IMR-90 (cell line): ENCODE data around the gene FAT1. TPM values are rescaled to one million over a fixed set of nuclear protein-coding genes. Genes with fewer than 3 reads are reported as not detected.

Experiments
- ATAC-seq: fragments of 200-7000 bp; cut with Tn5 transposase; 2 replicates; pipeline ENCODE4 v1.9.1; 2020; ENCODE audit warnings: low read depth, mild to moderate bottlenecking, moderate library complexity
- BruUV-seq: library from RNA; stranded (reverse); fragments of 400-500 nt; replicated peaks from 2 replicates; lab custom pipeline; 2021; lab: Mats Ljungman, UMichigan
- CTCF ChIA-PET: fragments of 300-600 bp; formaldehyde crosslinking; extraction: SDS; loops from one replicate; lab custom pipeline; 2021; ENCODE audit warnings: antibody characterized with exemption; lab: Yijun Ruan, JAX
- POLR2A ChIA-PET: fragments of 300-600 bp; sonication (Branson Sonifier 250); formaldehyde crosslinking; loops from one replicate; lab custom pipeline; 2022; ENCODE audit warnings: antibody characterized with exemption; ENCODE audit not compliant: unreplicated experiment; lab: Charles Lee
- DNase-seq: peaks from one replicate; pipeline ENCODE4 v3.0.0; 2013
- H2AFZ ChIP-seq: replicated peaks from 2 replicates; pipeline ENCODE3; 2013; ENCODE audit warnings: low read length, mild to moderate bottlenecking; ENCODE audit not compliant: poor library complexity
- H2AK5ac ChIP-seq: 2 replicates; pipeline ENCODE4 v1.6.1; 2013; ENCODE audit warnings: low read depth, low read length, inconsistent platforms
- H2AK9ac ChIP-seq: replicated peaks from 2 replicates; pipeline ENCODE3; 2013; ENCODE audit warnings: mild to moderate bottlenecking, low read depth, low read length, moderate library complexity; ENCODE audit not compliant: poor library complexity
- H2BK120ac ChIP-seq: 2 replicates; pipeline ENCODE4 v1.6.1; 2013; ENCODE audit warnings: low read depth, low read length, inconsistent platforms
- H2BK15ac ChIP-seq: 3 replicates; pipeline ENCODE4 v1.6.1; 2013; ENCODE audit warnings: low read depth, low read length, inconsistent platforms
- H2BK20ac ChIP-seq: 2 replicates; pipeline ENCODE4 v1.6.1; 2013; ENCODE audit warnings: low read depth, mild to moderate bottlenecking, inconsistent platforms, low read length, moderate library complexity
- H2BK5ac ChIP-seq: 2 replicates; pipeline ENCODE4 v1.6.1; 2013; ENCODE audit warnings: mild to moderate bottlenecking, low read depth, low read length, inconsistent platforms; ENCODE audit not compliant: poor library complexity, severe bottlenecking
- H3K14ac ChIP-seq: replicated peaks from 2 replicates; pipeline ENCODE4 v1.6.1; 2013; ENCODE audit warnings: low read depth, low read length, inconsistent platforms
- H3K18ac ChIP-seq: 2 replicates; pipeline ENCODE4 v1.6.1; 2013; ENCODE audit warnings: low read depth, low read length, control low read depth
- H3K23ac ChIP-seq: 2 replicates; pipeline ENCODE4 v1.6.1; 2013; ENCODE audit warnings: low read depth, low read length, inconsistent platforms
- H3K27ac ChIP-seq: 2 replicates; pipeline ENCODE4 v1.5.1; 2013; ENCODE audit warnings: mild to moderate bottlenecking, control low read depth, low read length; ENCODE audit not compliant: insufficient read depth
- H3K27me3 ChIP-seq: 2 replicates; pipeline ENCODE4 v1.6.1; 2013; ENCODE audit warnings: low read length; ENCODE audit not compliant: control insufficient read depth, insufficient read depth
- H3K36me3 ChIP-seq: 2 replicates; pipeline ENCODE4 v1.6.1; 2013; ENCODE audit warnings: low read length, mixed read lengths; ENCODE audit not compliant: control insufficient read depth, insufficient read depth
- H3K4ac ChIP-seq: 2 replicates; pipeline ENCODE4 v1.6.1; 2013; ENCODE audit warnings: low read depth, low read length, inconsistent platforms
- H3K4me1 ChIP-seq: 2 replicates; pipeline ENCODE4 v1.6.1; 2013; ENCODE audit warnings: low read length, mixed read lengths; ENCODE audit not compliant: control insufficient read depth, insufficient read depth
- H3K4me2 ChIP-seq: 2 replicates; pipeline ENCODE4 v1.6.1; 2013; ENCODE audit warnings: low read depth, mild to moderate bottlenecking, control low read depth, low read length, moderate library complexity
- H3K4me3 ChIP-seq: 2 replicates; pipeline ENCODE4 v1.5.1; 2013; ENCODE audit warnings: low read depth, mild to moderate bottlenecking, control low read depth, low read length, moderate library complexity; ENCODE audit not compliant: insufficient read depth
- H3K56ac ChIP-seq: 2 replicates; pipeline ENCODE4 v1.6.1; 2013; ENCODE audit warnings: low read length, inconsistent platforms; ENCODE audit not compliant: insufficient read depth; ENCODE audit errors: extremely low read depth
- H3K79me1 ChIP-seq, 2 experiments: 2 replicates each; pipeline ENCODE4 v1.6.1; 2013; ENCODE audit warnings: low read length in 2 of 2, inconsistent platforms in 1 of 2, low read depth in 1 of 2
- H3K9ac ChIP-seq: 2 replicates; pipeline ENCODE4 v1.6.1; 2013; ENCODE audit warnings: low read depth, low read length, control low read depth
- H3K9me1 ChIP-seq: 2 replicates; pipeline ENCODE4 v1.6.1; 2013; ENCODE audit warnings: low read length, inconsistent platforms; ENCODE audit not compliant: insufficient read depth
- H3K9me3 ChIP-seq: 2 replicates; pipeline ENCODE4 v1.6.1; 2013; ENCODE audit warnings: low read length; ENCODE audit not compliant: control insufficient read depth, insufficient read depth
- H4K20me1 ChIP-seq: 2 replicates; pipeline ENCODE4 v1.6.1; 2013; ENCODE audit warnings: low read length, inconsistent platforms; ENCODE audit not compliant: insufficient read depth
- H4K5ac ChIP-seq: 2 replicates; pipeline ENCODE4 v1.6.1; 2013; ENCODE audit warnings: mild to moderate bottlenecking, low read depth, low read length, control low read depth
- H4K8ac ChIP-seq, 2 experiments: 2 replicates each; pipeline ENCODE4 v1.6.1; 2013; ENCODE audit warnings: low read depth in 2 of 2, low read length in 2 of 2, control low read depth in 1 of 2, inconsistent platforms in 1 of 2
- H4K91ac ChIP-seq: 2 replicates; pipeline ENCODE4 v1.6.1; 2013; ENCODE audit warnings: low read depth, low read length, inconsistent platforms; ENCODE audit not compliant: insufficient read depth
- BHLHE40 ChIP-seq: fragments of 150-350 bp; IDR thresholded peaks from 2 replicates; pipeline ENCODE4 v1.6.1; 2016; ENCODE audit warnings: mild to moderate bottlenecking, low read depth, low read length
- ELK1 ChIP-seq: fragments of 150-350 bp; IDR thresholded peaks from 2 replicates; pipeline ENCODE4 v1.6.1; 2016; ENCODE audit warnings: low read depth, mild to moderate bottlenecking, low read length, moderate library complexity, borderline replicate concordance
- FOS ChIP-seq: fragments of 150-350 bp; IDR thresholded peaks from 2 replicates; pipeline ENCODE4 v1.6.1; 2016; ENCODE audit warnings: low read depth, low read length
- MAFK ChIP-seq: IDR thresholded peaks from 2 replicates; pipeline ENCODE4 v1.6.1; 2012; ENCODE audit warnings: low read depth, low read length, improper control_type of control experiment
- MAZ ChIP-seq: IDR thresholded peaks from 2 replicates; pipeline ENCODE4 v1.6.1; 2012; ENCODE audit warnings: low read depth, mild to moderate bottlenecking, low read length, improper control_type of control experiment, moderate library complexity, borderline replicate concordance
- NFE2L2 ChIP-seq: fragments of 150-350 bp; IDR thresholded peaks from 2 replicates; pipeline ENCODE4 v1.6.1; 2016; ENCODE audit warnings: low read depth, mild to moderate bottlenecking, low read length
- POLR2A ChIP-seq: IDR thresholded peaks from 2 replicates; pipeline ENCODE4 v1.6.1; 2012; ENCODE audit warnings: mild to moderate bottlenecking, low read depth, low read length
- RAD21 ChIP-seq: IDR thresholded peaks from 2 replicates; pipeline ENCODE4 v1.6.1; 2012; ENCODE audit warnings: low read length, improper control_type of control experiment
- RCOR1 ChIP-seq: IDR thresholded peaks from 2 replicates; pipeline ENCODE4 v1.6.1; 2012; ENCODE audit warnings: mild to moderate bottlenecking, low read length, improper control_type of control experiment; ENCODE audit not compliant: insufficient replicate concordance
- RFX5 ChIP-seq: IDR thresholded peaks from 2 replicates; pipeline ENCODE4 v1.8.0; 2012; ENCODE audit warnings: low read depth, mild to moderate bottlenecking, low read length, moderate library complexity
- WGBS, 2 experiments: methylation state at CpG; one replicate each; pipeline versions ENCODE4 v1.1.5 to v1.1.7; 2013; ENCODE audit warnings: missing lambda C conversion rate in 2 of 2; ENCODE audit not compliant: insufficient read length in 1 of 2; ENCODE audit errors: extremely low coverage in 2 of 2; 5-methylcytosine and 5-hydroxymethylcytosine counted together
- dilution Hi-C: fragments of 300-500 bp; cut with HindIII; formaldehyde crosslinking; loops from one replicate; pipeline ENCODE4 v1.14.3; 2018; ENCODE audit warnings: low sequenced_read_pairs; ENCODE audit not compliant: unreplicated experiment
- in situ Hi-C: fragments of 300-500 bp; cut with MboI; formaldehyde crosslinking; loops from 3 replicates; pipeline ENCODE4 v1.14.3; 2019; ENCODE audit warnings: low sequenced_read_pairs, inconsistent platforms, mixed read lengths
- intact Hi-C: fragments of 100-400 bp; cut with micrococcal nuclease; formaldehyde crosslinking; loops from 2 replicates; pipeline ENCODE4 v1.10.0; 2022
- polyA plus RNA-seq, 3 experiments: library from polyadenylated mRNA; depleted of rRNA; stranded (reverse); fragments of >200 nt; gene quantifications; 2 replicates each; pipeline ENCODE4 v1.2.3, GENCODE V29; 2012; ENCODE audit warnings: low replicate concordance in 1 of 3
- total RNA-seq: library from RNA; depleted of rRNA; stranded (reverse); fragments of >200 nt; gene quantifications from 2 replicates; pipeline ENCODE4 v1.2.3, GENCODE V29; 2012
- TF ChIP-seq, protein P1 (sequence below): conservative IDR thresholded peaks from 2 replicates; pipeline ENCODE4 v1.5.1; 2012; ENCODE audit warnings: mild to moderate bottlenecking, low read depth, low read length, improper control_type of control experiment

The FAT1 gene
- total and polyA plus RNA-seq, 2 of the 4 experiments (the other 2 are of a cell fraction) = 156 to 519 TPM

GRCh38 chr4:186685767-186686183, 37.9 kb downstream of the FAT1 start:
- Histone ChIP-seq H3K9me3 (no peaks in the 10 kb centered on the region), H4K91ac (no peak overlapping the region), H3K56ac (peak overlapping the region; percentile 24; the same call in 1 of the 2 replicates), H2AK9ac (no peak overlapping the region), H3K23ac (peak overlapping the region; percentile 5; the same call in 1 of the 2 replicates), H2AK5ac (no peak overlapping the region), H3K36me3 (peaks cover 31% of the 10 kb centered on the region), H2BK20ac (no peak overlapping the region; the same call in 1 of the 2 replicates), H3K4me1 (peaks cover 30% of the 10 kb centered on the region), H4K5ac (no peak overlapping the region), H3K14ac (no peak overlapping the region), H3K27me3 (no peaks in the 10 kb centered on the region), H3K4me2 (peak overlapping the region; percentile 93), H3K4me3 (no peak overlapping the region), H4K8ac (peak overlapping the region in 1 of 2 experiments; percentile 56; a peak in 2 of 4 replicates), H3K9me1 (peaks cover 17% of the 10 kb centered on the region), H3K79me1 (peaks cover 2 to 63% of the 10 kb centered on the region in 2 experiments), H3K9ac (no peak overlapping the region), H2AFZ (no peak overlapping the region), H2BK120ac (no peak overlapping the region), H2BK5ac (peak overlapping the region; percentile 79), H4K20me1 (peaks cover 83% of the 10 kb centered on the region), H3K4ac (peak overlapping the region; percentile 17; the same call in 1 of the 2 replicates), H3K27ac (peak overlapping the region; percentile 29; the same call in 1 of the 2 replicates), H2BK15ac (no peak overlapping the region), H3K18ac (peak overlapping the region; percentile 73; the same call in 1 of the 2 replicates)
- ChIA-PET POLR2A (no interaction called here), CTCF (interaction anchor here (0.7 kb wide), 1 partner anchor 71 kb away, joined by 6 read pairs; no protein-coding TSS in a partner anchor)
- WGBS, 2 experiments = no CpG with 5 or more reads among the region's 2 CpGs
- ATAC-seq = peak; percentile 81
- TF ChIP-seq POLR2A = no peak; the same call in 1 of the 2 replicates
- no peak for TF ChIP-seq ELK1
- peak; percentile 82 for TF ChIP-seq MAFK
- no peak for TF ChIP-seq RFX5
- TF ChIP-seq, protein P1, sequence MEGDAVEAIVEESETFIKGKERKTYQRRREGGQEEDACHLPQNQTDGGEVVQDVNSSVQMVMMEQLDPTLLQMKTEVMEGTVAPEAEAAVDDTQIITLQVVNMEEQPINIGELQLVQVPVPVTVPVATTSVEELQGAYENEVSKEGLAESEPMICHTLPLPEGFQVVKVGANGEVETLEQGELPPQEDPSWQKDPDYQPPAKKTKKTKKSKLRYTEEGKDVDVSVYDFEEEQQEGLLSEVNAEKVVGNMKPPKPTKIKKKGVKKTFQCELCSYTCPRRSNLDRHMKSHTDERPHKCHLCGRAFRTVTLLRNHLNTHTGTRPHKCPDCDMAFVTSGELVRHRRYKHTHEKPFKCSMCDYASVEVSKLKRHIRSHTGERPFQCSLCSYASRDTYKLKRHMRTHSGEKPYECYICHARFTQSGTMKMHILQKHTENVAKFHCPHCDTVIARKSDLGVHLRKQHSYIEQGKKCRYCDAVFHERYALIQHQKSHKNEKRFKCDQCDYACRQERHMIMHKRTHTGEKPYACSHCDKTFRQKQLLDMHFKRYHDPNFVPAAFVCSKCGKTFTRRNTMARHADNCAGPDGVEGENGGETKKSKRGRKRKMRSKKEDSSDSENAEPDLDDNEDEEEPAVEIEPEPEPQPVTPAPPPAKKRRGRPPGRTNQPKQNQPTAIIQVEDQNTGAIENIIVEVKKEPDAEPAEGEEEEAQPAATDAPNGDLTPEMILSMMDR = no peak
- TF ChIP-seq FOS = peak; percentile 52; the same call in 1 of the 2 replicates
- no peak for TF ChIP-seq MAZ
- TF ChIP-seq BHLHE40 = no peak
- TF ChIP-seq RAD21 = no peak
- TF ChIP-seq NFE2L2 = no peak
- TF ChIP-seq RCOR1 = no peak
- dilution Hi-C loops = no loop called here
- BruUV-seq = no TSS peak
- peak; percentile 92 for DNase-seq
- intact Hi-C loops = no loop called here
- in situ Hi-C loops = no loop called here
